HepG2 (cell line): Measurements from ENCODE around the gene TAOK3. TPM values are rescaled to one million over a fixed set of nuclear protein-coding genes. Genes with fewer than 3 reads are reported as not detected.

ENCODE experiments used
- ATAC-seq: fragments of 200-7000 bp; cut with Tn5 transposase; 3 replicates; pipeline ENCODE4 v1.9.1; 2020; ENCODE audit warnings: mild to moderate bottlenecking, moderate library complexity
- BruUV-seq: library from RNA; stranded (reverse); fragments of 400-500 nt; replicated peaks from 2 replicates; lab custom pipeline; 2021; lab: Mats Ljungman, UMichigan
- CTCF ChIA-PET: fragments of 300-600 bp; formaldehyde crosslinking; extraction: SDS; loops from one replicate; lab custom pipeline; 2021; ENCODE audit warnings: low total read pairs, inconsistent platforms, low intra/inter-chr PET ratio; lab: Yijun Ruan, JAX
- POLR2A ChIA-PET: fragments of 350-600 bp; sonication (Branson Sonifier 250); formaldehyde crosslinking; loops from one replicate; lab custom pipeline; 2020; ENCODE audit warnings: antibody characterized with exemption, inconsistent platforms; lab: Yijun Ruan, JAX
- DNase-seq: peaks from one replicate; pipeline ENCODE4 v3.0.0-alpha.2; 2015; ENCODE audit warnings: low spot score
- FAIRE-seq: peaks from 3 replicates; lab custom pipeline; 2011; peaks lifted over from hg19 to GRCh38; lab: Jason Lieb, UNC
- H2AFZ ChIP-seq: one replicate; pipeline ENCODE4 v1.6.1; 2011; ENCODE audit warnings: low read length, inconsistent platforms
- H3K27ac ChIP-seq: fragments of 300-600 bp; 3 replicates; pipeline ENCODE4 v1.8.0; 2011; ENCODE audit warnings: mixed run types, mild to moderate bottlenecking, mixed read lengths, low read length, inconsistent platforms; ENCODE audit not compliant: insufficient read depth; ENCODE audit errors: extremely low read length
- H3K27me3 ChIP-seq, 2 experiments: fragments of 200-600 bp in 1 of 2; 2 replicates in 1 of 2; 3 replicates in 1 of 2; pipeline versions ENCODE4 v1.6.0 to v1.8.0; 2011; ENCODE audit warnings: low read length in 2 of 2, mild to moderate bottlenecking in 2 of 2, moderate library complexity in 2 of 2, inconsistent platforms in 1 of 2; ENCODE audit not compliant: insufficient read depth in 2 of 2, control insufficient read depth in 1 of 2
- H3K36me3 ChIP-seq, 2 experiments: fragments of 200-600 bp in 1 of 2; replicated peaks in 1 of 2; 2 replicates in 1 of 2; 3 replicates in 1 of 2; pipeline versions ENCODE4 v1.5.1 to v1.8.0; 2011; ENCODE audit warnings: low read length in 2 of 2, inconsistent platforms in 1 of 2; ENCODE audit not compliant: insufficient read depth in 2 of 2, control insufficient read depth in 1 of 2
- H3K4me1 ChIP-seq: 2 replicates; pipeline ENCODE4 v1.5.1; 2012; ENCODE audit warnings: low read length, inconsistent platforms; ENCODE audit not compliant: insufficient read depth
- H3K4me2 ChIP-seq: 2 replicates; pipeline ENCODE4 v1.6.0; 2011; ENCODE audit warnings: low read depth, low read length, inconsistent platforms
- H3K4me3 ChIP-seq, 3 experiments: fragments of 200-600 bp in 1 of 3; sonication (generic), shearing (Covaris generic) in 1 of 3; replicated peaks in 1 of 3; 2 replicates each; pipeline ENCODE4 v1.5.1; 2011 to 2016; ENCODE audit warnings: low read length in 3 of 3, inconsistent platforms in 2 of 3, low read depth in 2 of 3, mild to moderate bottlenecking in 2 of 3, control low read depth in 1 of 3, mixed read lengths in 1 of 3; ENCODE audit not compliant: insufficient read depth in 1 of 3
- H3K79me2 ChIP-seq: one replicate; pipeline ENCODE4 v1.6.1; 2011; ENCODE audit warnings: low read length, inconsistent platforms; ENCODE audit not compliant: insufficient read depth
- H3K9ac ChIP-seq: 2 replicates; pipeline ENCODE4 v1.6.0; 2011; ENCODE audit warnings: mild to moderate bottlenecking, low read depth, low read length, inconsistent platforms; ENCODE audit not compliant: insufficient read depth
- H3K9me3 ChIP-seq: 2 replicates; pipeline ENCODE4 v1.5.1; 2012; ENCODE audit warnings: mild to moderate bottlenecking, low read length
- H4K20me1 ChIP-seq: 2 replicates; pipeline ENCODE4 v1.6.0; 2011; ENCODE audit warnings: inconsistent platforms, mild to moderate bottlenecking, low read length, moderate library complexity; ENCODE audit not compliant: insufficient read depth
- ELF3 ChIP-seq: IDR thresholded peaks from 2 replicates; pipeline ENCODE4 v1.6.1; 2016; ENCODE audit warnings: missing genetic modification reagents, missing compliant biosample characterization
- JUN ChIP-seq: sonication (generic); formaldehyde crosslinking; IDR thresholded peaks from 2 replicates; pipeline ENCODE4 v1.4.0; 2020; ENCODE audit warnings: mild to moderate bottlenecking, missing genetic modification reagents
- SP2 ChIP-seq: sonication (generic); formaldehyde crosslinking; IDR thresholded peaks from 2 replicates; pipeline ENCODE4 v1.5.1; 2020; ENCODE audit warnings: mild to moderate bottlenecking, missing genetic modification reagents
- TP53 ChIP-seq: sonication (generic); formaldehyde crosslinking; conservative IDR thresholded peaks from 2 replicates; pipeline ENCODE4 v1.4.0; 2020; ENCODE audit warnings: missing genetic modification reagents
- ZNF30 ChIP-seq: sonication (generic); formaldehyde crosslinking; IDR thresholded peaks from 2 replicates; pipeline ENCODE4 v1.5.0; 2020; ENCODE audit warnings: mild to moderate bottlenecking, missing genetic modification reagents
- ZNF431 ChIP-seq: sonication (generic); formaldehyde crosslinking; IDR thresholded peaks from 2 replicates; pipeline ENCODE4 v1.9.0; 2022; ENCODE audit warnings: missing genetic modification reagents, low read depth, mild to moderate bottlenecking, borderline replicate concordance
- ZNF562 ChIP-seq: sonication (generic); formaldehyde crosslinking; IDR thresholded peaks from 2 replicates; pipeline ENCODE4 v1.8.0; 2022; ENCODE audit warnings: missing genetic modification reagents, borderline replicate concordance
- ZNF737 ChIP-seq: sonication (generic); formaldehyde crosslinking; IDR thresholded peaks from 2 replicates; pipeline ENCODE4 v1.5.0; 2020; ENCODE audit warnings: missing genetic modification reagents, mild to moderate bottlenecking, borderline replicate concordance
- ZNF747 ChIP-seq: sonication (generic); formaldehyde crosslinking; IDR thresholded peaks from 2 replicates; pipeline ENCODE4 v1.8.1; 2023; ENCODE audit warnings: missing genetic modification reagents, mild to moderate bottlenecking, borderline replicate concordance
- WGBS: methylation state at CpG from one replicate; pipeline ENCODE4 v1.1.6; 2017; ENCODE audit warnings: low lambda C conversion rate; 5-methylcytosine and 5-hydroxymethylcytosine counted together
- in situ Hi-C: cut with HindIII; loops from 2 replicates; pipeline ENCODE4 v1.10.0; 2017; ENCODE audit warnings: low pct_unique_long_range_greater_than_20kb; ENCODE audit not compliant: extremely low pct_ligation_motif_present
- intact Hi-C: fragments of 100-400 bp; cut with micrococcal nuclease; formaldehyde crosslinking; loops from one replicate; pipeline ENCODE4 v1.10.0; 2022; ENCODE audit not compliant: unreplicated experiment
- polyA plus RNA-seq, 8 experiments: library from polyadenylated mRNA; depleted of rRNA in 3 of 8; stranded (reverse) in 7 of 8; unstranded in 1 of 8; fragments of >200 nt; fragmentation: Illumina TruSeq in 4 of 8; extraction: Trizol in 4 of 8; gene quantifications; 2 replicates each; pipeline versions ENCODE4 v1.2.1 to v1.2.3, GENCODE V29; 2011 to 2016; ENCODE audit warnings: low read depth in 4 of 8, missing spikeins in 1 of 8, mixed read lengths in 1 of 8; ENCODE audit not compliant: insufficient read depth in 1 of 8
- total RNA-seq, 5 experiments: library from RNA; depleted of rRNA; stranded (reverse); fragments of >200 nt; fragmentation: Illumina TruSeq; extraction: Trizol; gene quantifications; 2 replicates each; pipeline ENCODE4 v1.2.3, GENCODE V29; 2016; ENCODE audit warnings: low read depth in 1 of 5
- TF ChIP-seq, protein P1 (sequence below): IDR thresholded peaks from 2 replicates; pipeline ENCODE4 v1.6.1; 2016; ENCODE audit warnings: low read depth
- TF ChIP-seq, protein P2 (sequence below): sonication (generic); formaldehyde crosslinking; IDR thresholded peaks from 2 replicates; pipeline ENCODE4 v1.5.0; 2020; ENCODE audit warnings: mild to moderate bottlenecking, missing genetic modification reagents

Gene TAOK3
- total and polyA plus RNA-seq, 2 of the 13 experiments (the other 11 are each of a cell fraction or from before 2014, with no cell fraction given), result 10.4 to 12.3 TPM

DNA sequence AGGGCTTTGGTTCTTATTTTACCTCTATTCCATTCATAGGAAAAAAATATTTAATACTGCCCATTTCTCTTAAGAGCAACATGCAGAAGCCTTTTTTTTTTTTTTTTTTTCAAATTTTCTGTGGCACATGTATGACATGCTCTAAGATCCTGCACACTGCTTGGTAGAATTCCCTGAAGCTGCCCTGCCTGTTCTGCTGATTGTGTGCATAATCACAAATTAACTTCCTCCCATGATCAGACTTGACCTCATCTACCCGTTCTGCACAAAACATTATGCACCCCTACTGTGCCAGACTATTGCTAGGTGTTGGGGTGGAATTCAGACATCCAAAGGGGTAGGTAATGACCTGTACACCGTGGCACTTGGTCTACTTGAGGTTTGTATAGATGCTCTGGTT, 25.8 kb upstream of the TAOK3 start:
- CTCF ChIA-PET, result no interaction called here
- WGBS, result 90% methylated on average over 2 of the region's 2 CpGs
- no peak for FAIRE-seq
- no peak for ATAC-seq
- no peaks in the 10 kb centered on the region for H3K79me2 ChIP-seq
- H3K27ac ChIP-seq, result no peak overlapping the region
- no peak overlapping the region for H2AFZ ChIP-seq
- H3K27me3 ChIP-seq, result no peaks in the 10 kb centered on the region
- no TSS peak for BruUV-seq
- H3K9ac ChIP-seq, result no peak overlapping the region
- no peak overlapping the region for H3K4me2 ChIP-seq
- POLR2A ChIA-PET, result no interaction called here
- intact Hi-C loops (no loop called here), in situ Hi-C loops (no loop called here)
- H3K4me1 ChIP-seq, result no peaks in the 10 kb centered on the region
- H4K20me1 ChIP-seq, result no peaks in the 10 kb centered on the region
- no peak for TF ChIP-seq ZNF30 (CRISPR knock-in tag)
- no peak for TF ChIP-seq ZNF737 (CRISPR knock-in tag)
- TF ChIP-seq, protein P1, sequence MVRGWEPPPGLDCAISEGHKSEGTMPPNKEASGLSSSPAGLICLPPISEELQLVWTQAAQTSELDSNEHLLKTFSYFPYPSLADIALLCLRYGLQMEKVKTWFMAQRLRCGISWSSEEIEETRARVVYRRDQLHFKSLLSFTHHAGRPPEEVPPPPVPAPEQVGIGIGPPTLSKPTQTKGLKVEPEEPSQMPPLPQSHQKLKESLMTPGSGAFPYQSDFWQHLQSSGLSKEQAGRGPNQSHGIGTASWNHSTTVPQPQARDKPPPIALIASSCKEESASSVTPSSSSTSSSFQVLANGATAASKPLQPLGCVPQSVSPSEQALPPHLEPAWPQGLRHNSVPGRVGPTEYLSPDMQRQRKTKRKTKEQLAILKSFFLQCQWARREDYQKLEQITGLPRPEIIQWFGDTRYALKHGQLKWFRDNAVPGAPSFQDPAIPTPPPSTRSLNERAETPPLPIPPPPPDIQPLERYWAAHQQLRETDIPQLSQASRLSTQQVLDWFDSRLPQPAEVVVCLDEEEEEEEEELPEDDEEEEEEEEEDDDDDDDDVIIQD (CRISPR knock-in tag), result no peak
- TF ChIP-seq ZNF431, result no peak
- TF ChIP-seq JUN (CRISPR knock-in tag), result no peak
- no peak for TF ChIP-seq ELF3 (CRISPR knock-in tag)
- no peak for TF ChIP-seq SP2
- no peak for TF ChIP-seq ZNF747 (CRISPR knock-in tag)
- TF ChIP-seq TP53 (CRISPR knock-in tag), result no peak
- no peak for TF ChIP-seq ZNF562
- TF ChIP-seq, protein P2, sequence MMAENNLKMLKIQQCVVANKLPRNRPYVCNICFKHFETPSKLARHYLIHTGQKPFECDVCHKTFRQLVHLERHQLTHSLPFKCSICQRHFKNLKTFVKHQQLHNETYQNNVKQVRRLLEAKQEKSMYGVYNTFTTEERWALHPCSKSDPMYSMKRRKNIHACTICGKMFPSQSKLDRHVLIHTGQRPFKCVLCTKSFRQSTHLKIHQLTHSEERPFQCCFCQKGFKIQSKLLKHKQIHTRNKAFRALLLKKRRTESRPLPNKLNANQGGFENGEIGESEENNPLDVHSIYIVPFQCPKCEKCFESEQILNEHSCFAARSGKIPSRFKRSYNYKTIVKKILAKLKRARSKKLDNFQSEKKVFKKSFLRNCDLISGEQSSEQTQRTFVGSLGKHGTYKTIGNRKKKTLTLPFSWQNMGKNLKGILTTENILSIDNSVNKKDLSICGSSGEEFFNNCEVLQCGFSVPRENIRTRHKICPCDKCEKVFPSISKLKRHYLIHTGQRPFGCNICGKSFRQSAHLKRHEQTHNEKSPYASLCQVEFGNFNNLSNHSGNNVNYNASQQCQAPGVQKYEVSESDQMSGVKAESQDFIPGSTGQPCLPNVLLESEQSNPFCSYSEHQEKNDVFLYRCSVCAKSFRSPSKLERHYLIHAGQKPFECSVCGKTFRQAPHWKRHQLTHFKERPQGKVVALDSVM, result no peak
- H3K36me3 ChIP-seq, result peaks cover 15 to 75% of the 10 kb centered on the region in 2 experiments; a peak in 4 of 5 replicates
- H3K4me3 ChIP-seq, result no peak overlapping the region
- DNase-seq, result no peak
- no peaks in the 10 kb centered on the region for H3K9me3 ChIP-seq
